IPS-NIHi7 (cell line): ENCODE data around the gene ZNF486.
A peak's percentile ranks its signal among the peaks of the same experiment; 100 is the strongest.

Experiments
- DNase-seq: peaks from one replicate; pipeline ENCODE4 v3.0.0; 2012; ENCODE audit warnings: mixed read lengths; ENCODE audit errors: extremely low spot score

The ZNF486 gene

DNA sequence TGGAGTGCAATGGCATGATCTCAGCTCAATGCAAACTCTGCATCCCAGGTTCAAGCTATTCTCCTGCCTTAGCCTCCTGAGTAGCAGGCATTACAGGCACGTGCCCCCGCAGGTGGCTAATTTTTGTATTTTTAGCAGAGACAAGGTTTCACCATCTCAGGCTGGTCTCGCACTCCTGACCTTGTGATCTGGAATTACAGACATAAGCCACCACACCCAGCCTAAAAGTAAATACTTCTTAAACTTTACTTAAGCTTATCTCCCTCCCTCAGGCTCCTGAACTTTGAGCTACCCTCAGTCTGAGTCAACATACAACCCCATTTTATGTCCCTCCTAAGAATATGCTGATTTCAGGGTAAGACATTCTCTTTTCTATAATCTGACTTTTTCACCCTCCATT, 66.1 kb downstream of the ZNF486 start:
- no peak for DNase-seq

DNA sequence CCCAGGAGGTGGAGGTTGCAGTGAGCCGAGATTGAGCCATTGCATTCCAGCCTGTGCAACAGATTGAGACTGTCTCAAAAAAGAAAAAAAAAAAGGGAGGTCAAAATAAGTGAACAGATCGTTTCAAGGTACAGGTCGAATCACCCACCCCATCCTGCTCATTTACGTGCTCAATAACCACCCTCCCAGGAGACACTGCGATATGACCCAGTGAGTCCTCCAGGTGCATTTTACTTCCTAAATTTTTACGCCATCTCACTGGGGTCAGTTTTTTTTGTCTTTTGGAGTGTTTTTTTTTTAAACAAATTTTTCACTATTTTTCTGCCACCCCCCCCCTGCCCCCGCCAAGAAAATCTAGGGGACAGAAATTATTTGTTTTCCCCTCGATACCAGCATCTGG, 68.1 kb downstream of the ZNF486 start:
- no peak for DNase-seq

DNA sequence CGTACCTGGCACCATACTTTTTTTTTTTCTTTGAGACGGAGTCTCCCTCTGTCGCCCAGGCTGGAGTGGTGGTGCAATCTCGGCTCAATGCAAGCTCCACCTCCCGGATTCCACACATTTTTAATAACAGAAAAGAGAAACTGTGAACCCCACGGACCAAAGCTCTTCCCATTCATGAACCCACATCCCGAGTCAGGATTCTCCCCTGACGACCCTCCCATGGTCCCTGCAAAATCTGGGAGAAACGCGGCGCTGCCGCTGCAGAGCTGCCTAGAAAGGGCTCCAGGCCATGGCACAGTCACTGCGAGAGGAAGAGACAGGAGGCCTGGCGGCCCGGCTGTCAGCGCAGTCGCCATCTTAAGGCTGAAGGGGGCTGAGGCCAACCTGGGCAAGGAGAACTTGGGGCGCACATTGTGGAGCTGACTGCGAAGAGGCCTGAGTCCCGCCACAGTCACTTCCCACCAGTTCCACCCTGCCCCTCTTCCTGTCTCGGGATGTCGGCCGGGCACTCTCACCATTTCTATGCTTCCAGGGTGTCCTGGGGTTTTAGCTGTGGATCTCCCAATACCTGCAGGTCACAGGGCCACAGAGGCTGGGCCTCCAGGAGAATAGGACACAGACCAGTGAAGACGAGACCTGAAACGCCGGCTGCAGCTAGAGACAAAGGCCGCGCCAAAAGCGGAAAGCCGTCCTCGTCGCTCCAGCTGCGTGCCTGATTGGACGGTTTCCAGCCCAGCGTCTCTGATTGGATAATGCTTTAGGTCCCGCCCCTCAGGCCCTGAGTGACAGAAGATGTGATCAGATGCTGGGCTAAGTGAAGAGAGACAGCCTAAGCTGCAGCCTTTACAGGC, 71.0 kb downstream of the ZNF486 start:
- DNase-seq, result peak; percentile 65

DNA sequence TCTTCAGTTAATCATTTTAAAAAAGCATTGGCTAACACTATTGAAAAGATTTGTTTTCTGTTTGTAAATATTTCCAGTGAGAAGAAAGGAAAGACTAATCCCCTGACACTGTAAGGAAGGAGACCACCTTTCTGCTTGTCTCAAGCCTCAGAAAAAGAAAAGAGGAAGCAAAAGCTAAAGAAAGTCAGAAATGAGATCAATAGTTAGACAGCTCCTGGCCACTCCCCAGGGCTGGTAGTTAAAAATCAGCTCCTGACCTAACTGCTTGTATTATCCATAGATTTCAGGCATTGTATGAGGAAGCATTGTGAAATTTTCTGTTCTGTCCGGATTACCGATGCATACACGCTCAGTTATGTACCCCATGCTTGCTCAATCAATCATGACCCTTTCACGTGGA, 76.6 kb downstream of the ZNF486 start:
- DNase-seq, result no peak

DNA sequence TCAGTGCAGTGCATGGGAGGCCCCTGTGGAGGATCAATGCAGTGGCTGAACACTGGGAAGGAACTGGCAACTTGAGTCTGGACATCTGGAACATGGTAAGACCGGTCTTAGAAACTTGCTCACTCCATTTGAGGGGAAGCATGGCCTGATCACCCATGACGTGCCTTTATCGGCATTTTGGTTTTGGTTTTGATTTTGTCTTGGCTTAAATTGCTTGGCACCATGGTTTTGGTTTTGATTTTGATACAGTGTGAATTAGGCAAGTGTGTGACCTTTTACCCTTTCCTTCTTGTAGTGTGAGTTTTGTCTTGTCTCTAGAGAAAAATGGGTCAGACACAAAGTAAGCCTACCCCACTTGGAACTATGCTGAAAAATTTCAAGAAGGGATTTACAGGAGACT, 77.3 kb downstream of the ZNF486 start:
- no peak for DNase-seq

DNA sequence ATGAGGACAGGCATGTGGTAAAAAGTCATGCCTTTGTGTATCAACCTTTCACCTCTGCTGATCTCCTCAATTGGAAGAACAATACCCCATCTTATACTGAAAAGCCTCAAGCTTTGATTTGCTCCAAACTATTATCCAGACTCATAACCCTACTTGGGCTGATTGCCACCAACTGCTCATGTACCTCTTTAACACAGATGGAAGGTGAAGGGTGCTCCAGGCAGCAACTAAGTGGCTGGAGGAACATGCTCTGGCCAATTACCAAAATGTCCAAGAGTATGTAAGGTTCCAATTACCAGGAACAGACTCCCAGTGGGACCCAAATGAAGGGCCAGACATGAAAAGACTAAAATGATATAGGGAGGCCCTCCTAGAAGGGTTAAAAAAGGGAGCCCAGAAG, 78.3 kb downstream of the ZNF486 start:
- DNase-seq, result no peak

DNA sequence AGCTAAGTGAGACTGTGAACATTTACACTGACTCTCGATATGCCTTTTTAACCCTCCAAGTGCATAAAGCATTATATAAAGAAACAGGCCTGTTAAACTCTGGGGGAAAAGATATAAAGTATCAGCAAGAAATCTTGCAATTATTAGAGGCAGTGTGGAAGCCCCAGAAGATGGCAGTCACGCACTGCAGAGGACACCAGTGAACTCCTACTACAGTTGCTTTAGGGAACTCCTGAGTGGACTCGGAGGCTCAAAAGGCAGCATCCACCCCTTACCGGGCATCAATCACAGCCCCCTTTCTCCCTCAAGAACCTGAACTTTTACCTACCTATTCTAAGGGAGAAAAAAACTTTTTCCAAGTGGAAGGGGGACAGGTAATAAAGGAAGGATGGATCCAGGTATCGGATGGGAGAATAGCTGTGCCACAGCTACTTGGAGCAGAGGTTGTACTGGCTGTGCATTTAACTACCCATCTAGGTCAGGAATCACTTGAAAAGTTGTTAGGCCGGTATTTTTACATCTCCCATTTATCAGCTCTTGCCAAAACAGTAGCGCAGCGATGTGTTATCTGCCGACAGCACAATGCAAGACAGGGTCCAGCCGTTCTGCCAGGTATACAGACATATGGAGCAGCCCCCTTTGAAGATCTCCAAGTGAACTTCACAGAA, 80.1 kb downstream of the ZNF486 start:
- peak; percentile 51 for DNase-seq

DNA sequence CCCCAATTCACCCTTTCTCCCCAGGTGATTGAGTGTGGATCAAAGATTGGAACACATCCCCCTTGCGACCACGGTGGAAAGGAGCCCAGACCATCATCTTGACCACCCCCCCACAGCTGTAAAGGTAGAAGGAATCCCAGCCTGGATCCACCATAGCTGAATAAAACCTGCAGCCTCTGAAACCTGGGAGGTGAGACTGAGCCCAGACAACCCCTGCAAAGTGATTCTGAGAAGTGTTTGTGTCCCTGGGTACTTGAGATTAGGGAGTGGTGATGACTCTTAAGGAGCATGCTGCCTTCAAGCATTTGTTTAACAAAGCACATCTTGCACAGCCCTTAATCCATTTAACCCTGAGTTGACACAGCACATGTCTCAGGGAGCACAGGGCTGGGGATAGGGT, 81.2 kb downstream of the ZNF486 start:
- DNase-seq, result peak; percentile 33
